ENCODE measurements around the gene PPM1E.

DNA sequence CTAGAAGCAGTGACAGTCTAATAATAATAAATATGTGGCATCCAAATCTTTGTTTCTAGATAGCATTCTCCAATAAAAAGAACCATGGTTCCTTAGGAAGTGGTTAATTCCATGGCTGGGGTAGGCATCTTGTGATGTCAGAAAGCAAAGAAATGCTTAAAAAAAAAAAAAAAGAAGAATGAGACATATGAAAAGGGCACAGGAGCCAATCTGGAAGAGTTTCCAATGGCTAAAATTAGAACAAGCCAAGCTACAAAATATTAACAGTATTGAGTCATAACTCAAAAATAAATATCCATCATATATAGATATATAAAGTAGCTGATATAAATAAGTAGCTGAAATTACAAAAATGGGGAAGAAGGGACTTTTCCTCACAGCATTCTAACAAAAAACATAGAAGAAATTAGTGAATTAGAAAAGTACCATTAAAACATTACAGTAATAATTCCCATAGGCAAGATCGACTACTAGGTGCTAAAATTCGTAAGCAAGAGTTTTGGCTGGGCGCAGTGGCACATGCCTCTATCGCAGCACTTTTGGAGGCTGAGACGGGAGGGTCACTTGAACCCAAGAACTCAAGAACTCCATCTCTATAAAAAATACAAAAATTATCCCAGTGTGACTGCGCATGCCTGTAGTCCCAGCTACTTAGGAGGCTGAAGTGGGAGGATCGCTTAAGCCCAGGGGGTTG, 239.7 kb downstream of the PPM1E start:
- TF ChIP-seq, protein P1, sequence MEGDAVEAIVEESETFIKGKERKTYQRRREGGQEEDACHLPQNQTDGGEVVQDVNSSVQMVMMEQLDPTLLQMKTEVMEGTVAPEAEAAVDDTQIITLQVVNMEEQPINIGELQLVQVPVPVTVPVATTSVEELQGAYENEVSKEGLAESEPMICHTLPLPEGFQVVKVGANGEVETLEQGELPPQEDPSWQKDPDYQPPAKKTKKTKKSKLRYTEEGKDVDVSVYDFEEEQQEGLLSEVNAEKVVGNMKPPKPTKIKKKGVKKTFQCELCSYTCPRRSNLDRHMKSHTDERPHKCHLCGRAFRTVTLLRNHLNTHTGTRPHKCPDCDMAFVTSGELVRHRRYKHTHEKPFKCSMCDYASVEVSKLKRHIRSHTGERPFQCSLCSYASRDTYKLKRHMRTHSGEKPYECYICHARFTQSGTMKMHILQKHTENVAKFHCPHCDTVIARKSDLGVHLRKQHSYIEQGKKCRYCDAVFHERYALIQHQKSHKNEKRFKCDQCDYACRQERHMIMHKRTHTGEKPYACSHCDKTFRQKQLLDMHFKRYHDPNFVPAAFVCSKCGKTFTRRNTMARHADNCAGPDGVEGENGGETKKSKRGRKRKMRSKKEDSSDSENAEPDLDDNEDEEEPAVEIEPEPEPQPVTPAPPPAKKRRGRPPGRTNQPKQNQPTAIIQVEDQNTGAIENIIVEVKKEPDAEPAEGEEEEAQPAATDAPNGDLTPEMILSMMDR (conservative IDR thresholded peaks at IDR 0.05; ENCODE audit: low read length), result no peak
- no peak for TF ChIP-seq EZH2phosphoT487 (IDR thresholded peaks at IDR 0.05; ENCODE audit: borderline replicate concordance, low read depth, low read length)
